ES-I3 (cell line): ENCODE data around the gene TMEM269.

Source experiments
- H3K36me3 ChIP-seq: 2 replicates; pipeline ENCODE4 v1.6.1; 2013; ENCODE audit warnings: mild to moderate bottlenecking, low read length, control low read depth, moderate library complexity; ENCODE audit not compliant: insufficient read depth
- H3K4me1 ChIP-seq: 2 replicates; pipeline ENCODE4 v1.6.1; 2013; ENCODE audit warnings: mild to moderate bottlenecking, control low read depth, low read length; ENCODE audit not compliant: insufficient read depth
- H3K9ac ChIP-seq: 2 replicates; pipeline ENCODE4 v1.6.1; 2013; ENCODE audit warnings: low read depth, mild to moderate bottlenecking, low read length, moderate library complexity
- H3K9me3 ChIP-seq: 2 replicates; pipeline ENCODE4 v1.6.1; 2013; ENCODE audit warnings: mild to moderate bottlenecking, low read length, moderate library complexity; ENCODE audit not compliant: control insufficient read depth, insufficient read depth

TMEM269 gene

GRCh38 chr1:42832641-42833240 lies 48.0 kb downstream of the TMEM269 start:
- no peaks in the 10 kb centered on the region for H3K9me3 ChIP-seq
- no peak overlapping the region for H3K9ac ChIP-seq
- H3K4me1 ChIP-seq, result no peaks in the 10 kb centered on the region
- no peaks in the 10 kb centered on the region for H3K36me3 ChIP-seq

GRCh38 chr1:42833981-42834380 lies 49.2 kb downstream of the TMEM269 start:
- Histone ChIP-seq H3K9me3 (no peaks in the 10 kb centered on the region), H3K36me3 (no peaks in the 10 kb centered on the region), H3K4me1 (no peaks in the 10 kb centered on the region), H3K9ac (no peak overlapping the region)

GRCh38 chr1:42834803-42835202 lies 50.0 kb downstream of the TMEM269 start:
- Histone ChIP-seq H3K9me3 (no peaks in the 10 kb centered on the region), H3K36me3 (no peaks in the 10 kb centered on the region), H3K4me1 (no peaks in the 10 kb centered on the region), H3K9ac (no peak overlapping the region)

- no peaks in the 10 kb centered on the region for H3K36me3 ChIP-seq
Measured at GRCh38 chr1:42835422-42835821, 50.6 kb downstream of the TMEM269 start.

GRCh38 chr1:42837709-42838108 lies 52.9 kb downstream of the TMEM269 start:
- no peaks in the 10 kb centered on the region for H3K36me3 ChIP-seq
- no peaks in the 10 kb centered on the region for H3K4me1 ChIP-seq
- no peak overlapping the region for H3K9ac ChIP-seq
- H3K9me3 ChIP-seq, result no peaks in the 10 kb centered on the region

More at GRCh38 chr1:42835422-42835821, 50.6 kb downstream of the TMEM269 start:
- Histone ChIP-seq H3K9ac (no peak overlapping the region), H3K9me3 (no peaks in the 10 kb centered on the region), H3K4me1 (no peaks in the 10 kb centered on the region)

- Histone ChIP-seq H3K4me1 (no peaks in the 10 kb centered on the region), H3K36me3 (no peaks in the 10 kb centered on the region), H3K9me3 (no peaks in the 10 kb centered on the region), H3K9ac (no peak overlapping the region)
Measured at GRCh38 chr1:42838482-42839190, 53.8 kb downstream of the TMEM269 start.

GRCh38 chr1:42841010-42841409 lies 56.2 kb downstream of the TMEM269 start:
- no peaks in the 10 kb centered on the region for H3K9me3 ChIP-seq
- no peaks in the 10 kb centered on the region for H3K36me3 ChIP-seq

GRCh38 chr1:42841440-42842147 lies 56.8 kb downstream of the TMEM269 start:
- no peaks in the 10 kb centered on the region for H3K9me3 ChIP-seq
- peaks cover 3% of the 10 kb centered on the region; the same call in 1 of the 2 replicates for H3K4me1 ChIP-seq
- H3K9ac ChIP-seq, result no peak overlapping the region
- no peaks in the 10 kb centered on the region for H3K36me3 ChIP-seq

More at GRCh38 chr1:42841010-42841409, 56.2 kb downstream of the TMEM269 start:
- Histone ChIP-seq H3K4me1 (peaks cover 3% of the 10 kb centered on the region; the same call in 1 of the 2 replicates), H3K9ac (no peak overlapping the region)

- Histone ChIP-seq H3K4me1 (peaks cover 14% of the 10 kb centered on the region), H3K36me3 (no peaks in the 10 kb centered on the region; the same call in 1 of the 2 replicates), H3K9me3 (no peaks in the 10 kb centered on the region), H3K9ac (no peak overlapping the region)
Measured at GRCh38 chr1:42844592-42845140, 59.9 kb downstream of the TMEM269 start.

- Histone ChIP-seq H3K9ac (no peak overlapping the region; the same call in 1 of the 2 replicates), H3K36me3 (no peaks in the 10 kb centered on the region; the same call in 1 of the 2 replicates), H3K9me3 (no peaks in the 10 kb centered on the region), H3K4me1 (peaks cover 14% of the 10 kb centered on the region)
Measured at GRCh38 chr1:42845193-42845592, 60.4 kb downstream of the TMEM269 start.

- H3K36me3 ChIP-seq, result peaks cover 3% of the 10 kb centered on the region; the same call in 1 of the 2 replicates
- H3K4me1 ChIP-seq, result peaks cover 14% of the 10 kb centered on the region
- peak overlapping the region; percentile 71 for H3K9ac ChIP-seq
- H3K9me3 ChIP-seq, result no peaks in the 10 kb centered on the region
Measured at GRCh38 chr1:42845866-42846256, 61.1 kb downstream of the TMEM269 start.

GRCh38 chr1:42846257-42847110 lies 61.7 kb downstream of the TMEM269 start, which contains the start of gene ZNF691:
Gene ZNF691, plus strand, starts transcription at chr1:42846613. Its CDS starts 3,046 bp downstream, at chr1:42849659.
- H3K9ac ChIP-seq, result peak within 1 kb of the TSS; percentile 71
- H3K9me3 ChIP-seq, result no peaks in the 10 kb centered on the region
- H3K36me3 ChIP-seq, result peaks cover 4% of the 10 kb centered on the region
- peaks cover 14% of the 10 kb centered on the region for H3K4me1 ChIP-seq

- Histone ChIP-seq H3K9ac (peak overlapping the region; percentile 71), H3K4me1 (peaks cover 14% of the 10 kb centered on the region), H3K9me3 (no peaks in the 10 kb centered on the region), H3K36me3 (peaks cover 7% of the 10 kb centered on the region)
Measured at GRCh38 chr1:42847111-42847595, 62.4 kb downstream of the TMEM269 start.
